Lower lobe of right lung (tissue), 2 donors: ENCODE measurements around the gene FHDC1. TPM values are rescaled to one million over a fixed set of nuclear protein-coding genes. Genes with fewer than 3 reads are reported as not detected.

Experiments
- ATAC-seq, 2 donors: fragments of 200-7000 bp; cut with Tn5 transposase; one replicate each; pipeline ENCODE4 v1.9.1; 2020 to 2022; ENCODE audit warnings: mild to moderate bottlenecking in 2 of 2, moderate library complexity in 2 of 2
- DNase-seq: peaks from one replicate; pipeline ENCODE4 v3.0.0-alpha.2; 2020
- H3K27ac ChIP-seq: fragments of 200-600 bp; one replicate; pipeline ENCODE4 v1.8.0; 2022
- H3K27me3 ChIP-seq: fragments of 200-600 bp; one replicate; pipeline ENCODE4 v1.8.0; 2022; ENCODE audit warnings: low read depth
- H3K36me3 ChIP-seq: fragments of 200-600 bp; one replicate; pipeline ENCODE4 v1.8.0; 2022; ENCODE audit warnings: mild to moderate bottlenecking
- H3K4me1 ChIP-seq: fragments of 200-600 bp; one replicate; pipeline ENCODE4 v1.8.0; 2022
- H3K4me3 ChIP-seq: fragments of 200-600 bp; one replicate; pipeline ENCODE4 v1.8.0; 2022; ENCODE audit warnings: mild to moderate bottlenecking
- H3K9me3 ChIP-seq: fragments of 200-600 bp; one replicate; pipeline ENCODE4 v1.8.0; 2022
- intact Hi-C: fragments of 100-400 bp; cut with DNase I; formaldehyde crosslinking; loops from one replicate; pipeline ENCODE4 v1.11.0; 2022
- total RNA-seq: library from RNA; stranded (reverse); fragmentation: NEBNext Ultra II Directional; extraction: Animal tissue kit (Norgen Biotek cat#: 25700); gene quantifications from one replicate; pipeline ENCODE4 v1.2.1, GENCODE V29; 2021
- TF ChIP-seq, protein P1 (sequence below): fragments of 200-600 bp; IDR thresholded peaks from one replicate; pipeline ENCODE4 v1.8.0; 2022; ENCODE audit warnings: antibody characterized with exemption, mild to moderate bottlenecking
- donor health status: DM: no; HTN: yes; CAD: no; lungs with severe emphysema.

The FHDC1 gene
- total RNA-seq, 1 donor from 2014 or later: 21.9 TPM

DNA sequence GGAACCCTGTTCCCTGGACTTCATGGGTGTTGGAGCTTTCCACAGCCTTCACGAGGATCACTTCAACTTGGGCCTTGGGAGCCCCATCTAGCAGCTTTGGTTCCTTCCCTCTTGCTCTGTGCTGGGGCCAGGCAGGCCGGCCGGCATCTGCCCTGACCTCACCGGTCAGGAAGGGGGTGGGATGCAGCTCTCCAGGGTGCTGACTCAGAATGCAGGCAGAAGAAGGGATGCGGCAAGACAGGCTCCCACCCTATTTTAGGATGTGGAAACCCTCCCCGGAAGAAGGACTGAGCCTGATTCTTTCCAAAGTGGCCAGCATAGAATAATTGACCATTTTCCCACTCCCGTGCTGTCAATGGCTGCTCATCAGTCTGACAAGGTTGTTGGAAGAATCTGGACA lies 47.1 kb downstream of the FHDC1 start:
- H3K4me1 ChIP-seq: no peaks in the 10 kb centered on the region
- ATAC-seq: no peak
- no peaks in the 10 kb centered on the region for H3K36me3 ChIP-seq
- H3K27ac ChIP-seq: no peak overlapping the region
- TF ChIP-seq, protein P1, sequence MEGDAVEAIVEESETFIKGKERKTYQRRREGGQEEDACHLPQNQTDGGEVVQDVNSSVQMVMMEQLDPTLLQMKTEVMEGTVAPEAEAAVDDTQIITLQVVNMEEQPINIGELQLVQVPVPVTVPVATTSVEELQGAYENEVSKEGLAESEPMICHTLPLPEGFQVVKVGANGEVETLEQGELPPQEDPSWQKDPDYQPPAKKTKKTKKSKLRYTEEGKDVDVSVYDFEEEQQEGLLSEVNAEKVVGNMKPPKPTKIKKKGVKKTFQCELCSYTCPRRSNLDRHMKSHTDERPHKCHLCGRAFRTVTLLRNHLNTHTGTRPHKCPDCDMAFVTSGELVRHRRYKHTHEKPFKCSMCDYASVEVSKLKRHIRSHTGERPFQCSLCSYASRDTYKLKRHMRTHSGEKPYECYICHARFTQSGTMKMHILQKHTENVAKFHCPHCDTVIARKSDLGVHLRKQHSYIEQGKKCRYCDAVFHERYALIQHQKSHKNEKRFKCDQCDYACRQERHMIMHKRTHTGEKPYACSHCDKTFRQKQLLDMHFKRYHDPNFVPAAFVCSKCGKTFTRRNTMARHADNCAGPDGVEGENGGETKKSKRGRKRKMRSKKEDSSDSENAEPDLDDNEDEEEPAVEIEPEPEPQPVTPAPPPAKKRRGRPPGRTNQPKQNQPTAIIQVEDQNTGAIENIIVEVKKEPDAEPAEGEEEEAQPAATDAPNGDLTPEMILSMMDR: no peak
- no peak for DNase-seq
- no peaks in the 10 kb centered on the region for H3K27me3 ChIP-seq
- H3K4me3 ChIP-seq: no peak overlapping the region
- intact Hi-C loops: no loop called here
- H3K9me3 ChIP-seq: no peaks in the 10 kb centered on the region

DNA sequence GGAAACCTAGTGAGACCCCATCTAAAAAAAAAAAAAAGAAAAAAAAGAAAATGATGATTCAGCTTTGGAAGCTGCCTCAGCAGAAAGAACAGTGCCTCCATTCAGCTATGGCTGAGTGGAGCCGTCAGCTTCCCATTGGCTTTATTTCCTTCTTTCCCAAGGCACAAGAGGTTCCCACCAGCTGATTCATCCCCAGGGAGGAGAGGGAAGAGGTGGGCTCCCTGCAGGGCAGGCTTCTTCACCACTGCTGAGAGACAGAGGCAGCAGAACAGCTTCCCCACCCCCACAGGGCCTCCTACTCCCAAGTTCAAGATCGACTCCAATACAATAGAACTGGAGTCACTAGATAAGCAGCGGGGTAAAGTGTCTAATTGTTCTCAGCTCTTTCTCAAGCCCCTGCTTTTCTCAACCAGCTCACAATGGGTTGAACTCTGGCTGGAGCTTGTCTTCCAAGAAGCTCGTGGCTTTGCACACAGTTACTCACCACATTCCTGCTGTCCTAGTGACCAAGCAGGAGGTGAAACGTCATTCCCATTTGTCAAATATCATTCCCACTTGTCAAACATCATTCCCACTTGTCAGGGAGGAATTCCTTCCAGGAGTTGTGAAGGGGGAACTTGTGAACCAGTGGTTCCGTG lies 47.8 kb downstream of the FHDC1 start:
- ATAC-seq: no peak
- Histone ChIP-seq H3K27me3 (no peaks in the 10 kb centered on the region), H3K4me1 (no peaks in the 10 kb centered on the region), H3K27ac (no peak overlapping the region), H3K4me3 (no peak overlapping the region), H3K9me3 (no peaks in the 10 kb centered on the region), H3K36me3 (no peaks in the 10 kb centered on the region)
- DNase-seq: no peak
- TF ChIP-seq, protein P1: no peak
- intact Hi-C loops: no loop called here

GRCh38 chr4:152988721-152989553 lies 52.8 kb downstream of the FHDC1 start:
- H3K4me1 ChIP-seq: no peaks in the 10 kb centered on the region
- no peaks in the 10 kb centered on the region for H3K9me3 ChIP-seq
- ATAC-seq (no peak), DNase-seq (no peak)
- H3K27ac ChIP-seq: no peak overlapping the region
- no peaks in the 10 kb centered on the region for H3K36me3 ChIP-seq
- H3K4me3 ChIP-seq: no peak overlapping the region
- intact Hi-C loops: no loop called here
- TF ChIP-seq, protein P1: no peak
- no peaks in the 10 kb centered on the region for H3K27me3 ChIP-seq

DNA sequence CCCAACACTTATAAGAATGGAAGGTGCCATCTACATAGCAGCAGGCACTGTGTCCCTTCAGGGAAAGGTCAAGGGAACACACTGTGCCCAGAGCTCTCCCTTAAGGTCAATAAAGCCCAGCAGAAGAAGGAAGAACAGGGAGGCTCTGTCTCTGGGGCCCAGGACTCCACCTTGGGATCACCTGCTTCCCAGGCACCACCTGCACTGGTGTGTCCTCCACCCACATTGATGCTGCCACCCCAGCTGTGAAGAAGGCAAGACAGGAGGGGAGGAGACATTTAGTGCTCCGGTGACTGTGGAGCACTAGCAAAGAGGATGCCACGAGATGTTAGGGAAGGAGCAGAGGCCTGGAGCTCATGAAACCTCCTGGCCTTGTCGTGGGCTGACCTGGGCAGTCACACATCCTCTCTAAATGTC lies 53.4 kb downstream of the FHDC1 start:
- H3K4me1 ChIP-seq: no peaks in the 10 kb centered on the region
- intact Hi-C loops: no loop called here
- H3K27me3 ChIP-seq: no peaks in the 10 kb centered on the region
- no peak overlapping the region for H3K4me3 ChIP-seq
- H3K9me3 ChIP-seq: no peaks in the 10 kb centered on the region
- TF ChIP-seq, protein P1: no peak
- DNase-seq: no peak
- no peak for ATAC-seq
- no peaks in the 10 kb centered on the region for H3K36me3 ChIP-seq
- H3K27ac ChIP-seq: no peak overlapping the region

GRCh38 chr4:152990471-152991131 lies 54.5 kb downstream of the FHDC1 start:
- TF ChIP-seq, protein P1: no peak
- Histone ChIP-seq H3K36me3 (no peaks in the 10 kb centered on the region), H3K4me1 (peaks cover under 1% of the 10 kb centered on the region), H3K27ac (no peak overlapping the region), H3K4me3 (no peak overlapping the region), H3K9me3 (no peaks in the 10 kb centered on the region), H3K27me3 (no peaks in the 10 kb centered on the region)
- intact Hi-C loops: no loop called here
- DNase-seq (no peak), ATAC-seq (no peak)
